Activated CD4-positive, alpha-beta memory T cell treated with anti-CD3 and anti-CD28 coated beads for 36 hours (primary cell): ENCODE measurements around the gene HPCAL1. TPM values are rescaled to one million over a fixed set of nuclear protein-coding genes. Genes with fewer than 3 reads are reported as not detected.

Experiments
- CTCF ChIA-PET: fragments of 350-600 bp; sonication (Branson Sonifier 250); formaldehyde crosslinking; loops from one replicate; lab custom pipeline; 2021; ENCODE audit warnings: antibody characterized with exemption, inconsistent platforms; lab: Charles Lee
- POLR2A ChIA-PET: fragments of 350-600 bp; sonication (Branson Sonifier 250); formaldehyde crosslinking; loops from one replicate; lab custom pipeline; 2021; ENCODE audit warnings: antibody characterized with exemption; lab: Charles Lee
- DNase-seq: peaks from one replicate; pipeline ENCODE4 v3.0.0-alpha.2; 2020
- H3K27ac Mint-ChIP-seq: one replicate; pipeline ENCODE4 v1.8.0; 2021; ENCODE audit warnings: mixed read lengths
- H3K27me3 Mint-ChIP-seq: one replicate; pipeline ENCODE4 v1.8.0; 2021; ENCODE audit warnings: mixed read lengths
- H3K36me3 Mint-ChIP-seq: one replicate; pipeline ENCODE4 v1.8.0; 2021; ENCODE audit warnings: mixed read lengths
- H3K4me1 Mint-ChIP-seq: one replicate; pipeline ENCODE4 v1.8.0; 2021; ENCODE audit warnings: low read depth, mixed read lengths
- H3K4me3 Mint-ChIP-seq: one replicate; pipeline ENCODE4 v1.8.0; 2021; ENCODE audit warnings: mild to moderate bottlenecking, mixed read lengths
- H3K9me3 Mint-ChIP-seq: one replicate; pipeline ENCODE4 v1.8.0; 2021; ENCODE audit warnings: mixed read lengths
- intact Hi-C: fragments of 100-400 bp; cut with micrococcal nuclease; formaldehyde crosslinking; loops from one replicate; pipeline ENCODE4 v1.15.1; 2023
- total RNA-seq, 2 experiments: library from RNA; stranded (reverse); gene quantifications; one replicate each; pipeline ENCODE4 v1.2.3, GENCODE V29; 2021

Gene HPCAL1
- total RNA-seq, 2 experiments from 2014 or later, result 82.2 to 82.6 TPM

- ChIA-PET CTCF (no interaction called here), POLR2A (interaction anchor here (0.6 kb wide), 1 partner anchor 69 kb away, joined by 3 read pairs; no protein-coding TSS in a partner anchor)
- no peaks in the 10 kb centered on the region for H3K27me3 Mint-ChIP-seq
- no peak for DNase-seq
- no peaks in the 10 kb centered on the region for H3K9me3 Mint-ChIP-seq
- H3K4me3 Mint-ChIP-seq, result no peak overlapping the region
- intact Hi-C loops, result no loop called here
- no peaks in the 10 kb centered on the region for H3K36me3 Mint-ChIP-seq
- peaks cover 76% of the 10 kb centered on the region for H3K4me1 Mint-ChIP-seq
- H3K27ac Mint-ChIP-seq, result no peak overlapping the region
These were observed 84.3 kb downstream of the HPCAL1 start for GRCh38 chr2:10387033-10387432.

- H3K4me1 Mint-ChIP-seq, result peaks cover 64% of the 10 kb centered on the region
- intact Hi-C loops, result no loop called here
- CTCF ChIA-PET, result interaction anchor here (1.1 to 3.8 kb wide), 2 partner anchors 20 to 46 kb away, joined by 3 to 21 read pairs; no protein-coding TSS in a partner anchor
These were observed 86.4 kb downstream of the HPCAL1 start for GRCh38 chr2:10388954-10389560.

GRCh38 chr2:10389573-10389972 is 86.9 kb downstream of the HPCAL1 start:
- H3K9me3 Mint-ChIP-seq, result no peaks in the 10 kb centered on the region
- H3K4me1 Mint-ChIP-seq, result peaks cover 64% of the 10 kb centered on the region
- ChIA-PET POLR2A (interaction anchor here (0.5 kb wide), 1 partner anchor 50 kb away, joined by 4 read pairs; no protein-coding TSS in a partner anchor), CTCF (interaction anchor here (1.1 to 3.8 kb wide), 2 partner anchors 19 to 45 kb away, joined by 3 to 21 read pairs; no protein-coding TSS in a partner anchor)
- no peaks in the 10 kb centered on the region for H3K36me3 Mint-ChIP-seq
- DNase-seq, result no peak
- no peak overlapping the region for H3K4me3 Mint-ChIP-seq
- no peaks in the 10 kb centered on the region for H3K27me3 Mint-ChIP-seq
- intact Hi-C loops, result no loop called here
- H3K27ac Mint-ChIP-seq, result peak overlapping the region; percentile 34

More at GRCh38 chr2:10388954-10389560, 86.4 kb downstream of the HPCAL1 start:
- POLR2A ChIA-PET, result no interaction called here
- no peak for DNase-seq
- H3K27ac Mint-ChIP-seq, result no peak overlapping the region
- no peak overlapping the region for H3K4me3 Mint-ChIP-seq
- no peaks in the 10 kb centered on the region for H3K36me3 Mint-ChIP-seq
- no peaks in the 10 kb centered on the region for H3K27me3 Mint-ChIP-seq
- H3K9me3 Mint-ChIP-seq, result no peaks in the 10 kb centered on the region

- CTCF ChIA-PET, result interaction anchor here (3.8 kb wide), 1 partner anchor 18 kb away, joined by 21 read pairs; no protein-coding TSS in a partner anchor
- no peaks in the 10 kb centered on the region for H3K9me3 Mint-ChIP-seq
- DNase-seq, result peak; percentile 23
- intact Hi-C loops, result no loop called here
- no peaks in the 10 kb centered on the region for H3K27me3 Mint-ChIP-seq
- H3K4me3 Mint-ChIP-seq, result no peak overlapping the region
- POLR2A ChIA-PET, result no interaction called here
- H3K27ac Mint-ChIP-seq, result no peak overlapping the region
- H3K4me1 Mint-ChIP-seq, result peaks cover 60% of the 10 kb centered on the region
- no peaks in the 10 kb centered on the region for H3K36me3 Mint-ChIP-seq
These were observed 87.7 kb downstream of the HPCAL1 start for GRCh38 chr2:10390369-10390801.

- H3K9me3 Mint-ChIP-seq, result no peaks in the 10 kb centered on the region
- H3K4me3 Mint-ChIP-seq, result no peak overlapping the region
- no peak overlapping the region for H3K27ac Mint-ChIP-seq
- H3K4me1 Mint-ChIP-seq, result peaks cover 48% of the 10 kb centered on the region
- ChIA-PET POLR2A (no interaction called here), CTCF (interaction anchor here (3.8 kb wide), 1 partner anchor 17 kb away, joined by 21 read pairs; no protein-coding TSS in a partner anchor)
- no peak for DNase-seq
- no peaks in the 10 kb centered on the region for H3K27me3 Mint-ChIP-seq
- intact Hi-C loops, result no loop called here
- H3K36me3 Mint-ChIP-seq, result no peaks in the 10 kb centered on the region
These were observed 89.4 kb downstream of the HPCAL1 start for GRCh38 chr2:10392100-10392499.

- Mint-ChIP-seq H3K9me3 (no peaks in the 10 kb centered on the region), H3K36me3 (no peaks in the 10 kb centered on the region), H3K4me3 (no peak overlapping the region), H3K4me1 (peaks cover 45% of the 10 kb centered on the region), H3K27ac (no peak overlapping the region), H3K27me3 (no peaks in the 10 kb centered on the region)
- POLR2A ChIA-PET, result no interaction called here
- intact Hi-C loops, result no loop called here
- DNase-seq, result no peak
- CTCF ChIA-PET, result interaction anchor here (3.8 kb wide), 1 partner anchor 16 kb away, joined by 21 read pairs; no protein-coding TSS in a partner anchor
These were observed 89.8 kb downstream of the HPCAL1 start for GRCh38 chr2:10392548-10392947.

- no peaks in the 10 kb centered on the region for H3K9me3 Mint-ChIP-seq
- no peak overlapping the region for H3K4me3 Mint-ChIP-seq
- DNase-seq, result no peak
- peaks cover 43% of the 10 kb centered on the region for H3K4me1 Mint-ChIP-seq
- intact Hi-C loops, result no loop called here
- POLR2A ChIA-PET, result no interaction called here
- H3K27me3 Mint-ChIP-seq, result no peaks in the 10 kb centered on the region
- peak overlapping the region; percentile 42 for H3K27ac Mint-ChIP-seq
- H3K36me3 Mint-ChIP-seq, result peaks cover 4% of the 10 kb centered on the region
- CTCF ChIA-PET, result interaction anchor here (1.2 to 3.8 kb wide), 3 partner anchors 15 to 16 kb away, joined by 4 to 21 read pairs (median 6); no protein-coding TSS in a partner anchor
These were observed 90.4 kb downstream of the HPCAL1 start for GRCh38 chr2:10392951-10393639.

- no peak overlapping the region for H3K27ac Mint-ChIP-seq
- intact Hi-C loops, result no loop called here
- CTCF ChIA-PET, result interaction anchor here (1.2 to 1.5 kb wide), 2 partner anchors 14 to 16 kb away, joined by 4 to 6 read pairs; no protein-coding TSS in a partner anchor
These were observed 90.9 kb downstream of the HPCAL1 start for GRCh38 chr2:10393640-10393982.

GRCh38 chr2:10395893-10396292 is 93.2 kb downstream of the HPCAL1 start:
- ChIA-PET CTCF (no interaction called here), POLR2A (no interaction called here)
- no peaks in the 10 kb centered on the region for H3K9me3 Mint-ChIP-seq
- H3K27ac Mint-ChIP-seq, result no peak overlapping the region
- H3K36me3 Mint-ChIP-seq, result peaks cover 16% of the 10 kb centered on the region
- no peaks in the 10 kb centered on the region for H3K27me3 Mint-ChIP-seq
- DNase-seq, result no peak
- intact Hi-C loops, result no loop called here
- peaks cover 32% of the 10 kb centered on the region for H3K4me1 Mint-ChIP-seq
- no peak overlapping the region for H3K4me3 Mint-ChIP-seq

More at GRCh38 chr2:10393640-10393982, 90.9 kb downstream of the HPCAL1 start:
- Mint-ChIP-seq H3K9me3 (no peaks in the 10 kb centered on the region), H3K27me3 (no peaks in the 10 kb centered on the region), H3K4me1 (peaks cover 40% of the 10 kb centered on the region), H3K36me3 (peaks cover 6% of the 10 kb centered on the region), H3K4me3 (no peak overlapping the region)
- POLR2A ChIA-PET, result no interaction called here
- no peak for DNase-seq

GRCh38 chr2:10396464-10396863 is 93.8 kb downstream of the HPCAL1 start:
- CTCF ChIA-PET, result no interaction called here
- Mint-ChIP-seq H3K27ac (no peak overlapping the region), H3K36me3 (peaks cover 18% of the 10 kb centered on the region), H3K27me3 (no peaks in the 10 kb centered on the region), H3K9me3 (no peaks in the 10 kb centered on the region), H3K4me1 (peaks cover 32% of the 10 kb centered on the region), H3K4me3 (no peak overlapping the region)
- no peak for DNase-seq
- POLR2A ChIA-PET, result no interaction called here
- intact Hi-C loops, result no loop called here

GRCh38 chr2:10397297-10397875 is 94.7 kb downstream of the HPCAL1 start:
- no peaks in the 10 kb centered on the region for H3K27me3 Mint-ChIP-seq
- H3K9me3 Mint-ChIP-seq, result no peaks in the 10 kb centered on the region
- no peak overlapping the region for H3K27ac Mint-ChIP-seq
- POLR2A ChIA-PET, result no interaction called here
- CTCF ChIA-PET, result interaction anchor here (1.7 kb wide), 1 partner anchor 11 kb away, joined by 6 read pairs; no protein-coding TSS in a partner anchor
- no peak overlapping the region for H3K4me3 Mint-ChIP-seq
- intact Hi-C loops, result no loop called here
- peaks cover 36% of the 10 kb centered on the region for H3K4me1 Mint-ChIP-seq
- DNase-seq, result no peak
- H3K36me3 Mint-ChIP-seq, result peaks cover 18% of the 10 kb centered on the region

- intact Hi-C loops, result no loop called here
- Mint-ChIP-seq H3K27ac (no peak overlapping the region), H3K4me3 (no peak overlapping the region), H3K9me3 (no peaks in the 10 kb centered on the region), H3K27me3 (no peaks in the 10 kb centered on the region), H3K4me1 (peaks cover 38% of the 10 kb centered on the region), H3K36me3 (peaks cover 18% of the 10 kb centered on the region)
- DNase-seq, result no peak
- ChIA-PET CTCF (interaction anchor here (1.7 kb wide), 1 partner anchor 11 kb away, joined by 6 read pairs; no protein-coding TSS in a partner anchor), POLR2A (no interaction called here)
These were observed 95.2 kb downstream of the HPCAL1 start for GRCh38 chr2:10397878-10398277.
